Activated CD4-positive, alpha-beta T cell treated with anti-CD3 and anti-CD28 coated beads, Interleukin-2, amount 50 U/mL, for 24 hours (primary cell): ENCODE data around the gene SIPA1L2.

Source experiments
- DNase-seq, 2 donors: peaks; one replicate each; pipeline ENCODE4 v3.0.0-alpha.2; 2020; ENCODE audit warnings: low read depth in 1 of 2, low spot score in 1 of 2

SIPA1L2 gene

DNA sequence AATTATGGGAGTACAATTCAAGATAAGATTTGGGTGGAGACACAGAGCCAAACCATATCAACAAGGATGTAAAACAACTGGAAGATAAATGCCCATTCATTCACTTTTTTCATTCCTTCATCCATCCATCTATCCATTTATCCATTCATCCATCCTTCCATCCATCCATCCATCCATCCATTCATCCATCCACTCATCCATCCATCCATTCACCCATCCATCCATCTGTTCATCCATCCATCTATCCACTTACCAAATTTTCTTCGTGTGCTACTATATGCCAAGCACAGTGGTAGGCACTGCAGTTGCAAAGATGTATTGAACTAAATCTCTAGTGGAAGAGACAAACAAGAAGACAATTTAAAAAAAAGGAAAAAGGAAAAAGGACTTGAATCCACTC lies 14.3 kb upstream of the SIPA1L2 start:
- no peak for DNase-seq

DNA sequence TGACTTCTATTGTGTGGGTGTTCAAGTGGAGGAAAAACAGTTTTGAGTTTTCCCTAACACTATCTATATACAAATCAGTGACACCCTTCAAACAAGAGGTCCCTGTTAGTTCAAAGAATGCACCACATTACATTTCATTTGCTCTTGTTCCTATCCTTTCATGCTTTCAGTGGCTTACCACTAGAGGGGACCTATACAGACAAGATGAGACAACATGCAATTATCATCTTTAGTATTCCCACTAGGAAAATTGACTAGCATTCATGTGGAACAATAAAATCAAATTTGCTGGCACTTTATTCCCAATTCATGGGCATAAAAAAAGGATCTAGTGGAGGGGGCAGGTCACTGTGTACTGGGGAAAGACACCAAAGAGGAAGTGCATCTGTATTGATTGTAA lies 13.3 kb upstream of the SIPA1L2 start:
- DNase-seq, result no peak

DNA sequence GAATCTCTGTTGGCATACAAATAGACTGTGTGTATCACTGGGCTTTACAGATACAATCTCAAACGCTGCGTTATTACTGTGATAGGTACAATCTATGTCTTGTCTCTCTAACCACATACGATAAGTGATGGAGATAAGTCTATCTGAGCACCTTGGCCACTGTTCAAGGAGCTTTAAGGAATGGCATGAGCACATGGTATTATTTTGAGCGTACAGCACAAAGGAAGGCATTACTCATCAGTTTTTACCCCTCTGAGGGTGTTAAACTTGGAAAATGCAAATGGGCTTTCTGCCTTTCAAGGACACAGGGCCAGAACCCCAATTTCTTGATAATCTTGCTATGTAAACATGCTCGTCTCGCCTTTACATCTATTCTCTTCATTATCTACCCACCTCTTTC lies 11.6 kb upstream of the SIPA1L2 start:
- no peak for DNase-seq

DNA sequence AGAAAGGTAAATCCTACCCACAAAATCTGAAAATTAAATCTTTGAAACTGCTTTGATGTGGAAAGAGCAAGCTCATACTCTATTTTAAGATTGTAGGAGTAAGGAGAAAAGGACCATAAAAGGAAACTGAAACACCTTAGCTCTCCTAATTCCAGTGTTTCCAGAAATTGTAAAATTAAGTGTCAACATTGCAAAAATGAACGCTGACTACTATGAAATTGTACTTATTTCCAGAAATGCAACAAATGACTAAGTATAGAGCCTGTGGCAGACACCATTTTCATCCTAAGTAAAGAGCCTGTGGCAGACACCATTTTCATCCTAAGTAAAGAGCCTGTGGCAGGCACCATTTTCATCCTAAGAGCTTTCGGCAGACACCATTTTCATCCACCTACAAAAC lies 6.9 kb upstream of the SIPA1L2 start:
- no peak for DNase-seq

DNA sequence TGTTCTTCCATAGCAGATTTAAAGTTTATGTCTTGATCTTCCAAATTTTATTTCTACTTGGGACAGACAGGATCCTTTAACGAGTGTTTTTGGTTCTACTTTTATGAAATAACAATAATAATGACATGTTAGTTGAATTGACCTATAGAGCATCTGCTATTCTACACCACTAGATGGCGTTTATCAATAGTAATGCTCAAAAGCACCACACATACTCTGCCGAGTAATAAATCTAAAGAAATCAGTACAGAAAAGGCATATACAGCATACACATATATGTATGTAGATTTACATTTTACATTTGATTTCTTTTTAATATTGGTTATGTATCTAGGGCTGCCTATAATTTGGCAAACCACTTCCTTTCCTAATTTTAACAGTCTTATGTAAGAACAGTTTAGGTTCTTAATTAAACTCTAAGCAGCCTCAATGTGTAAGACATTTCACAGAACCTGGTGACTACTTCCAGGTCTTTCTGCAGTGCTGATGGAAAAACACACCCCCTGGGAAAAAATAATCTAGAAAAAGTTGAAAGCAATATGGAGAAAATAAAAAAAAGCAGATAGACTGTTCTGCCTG lies 5.9 kb upstream of the SIPA1L2 start:
- DNase-seq, result no peak

DNA sequence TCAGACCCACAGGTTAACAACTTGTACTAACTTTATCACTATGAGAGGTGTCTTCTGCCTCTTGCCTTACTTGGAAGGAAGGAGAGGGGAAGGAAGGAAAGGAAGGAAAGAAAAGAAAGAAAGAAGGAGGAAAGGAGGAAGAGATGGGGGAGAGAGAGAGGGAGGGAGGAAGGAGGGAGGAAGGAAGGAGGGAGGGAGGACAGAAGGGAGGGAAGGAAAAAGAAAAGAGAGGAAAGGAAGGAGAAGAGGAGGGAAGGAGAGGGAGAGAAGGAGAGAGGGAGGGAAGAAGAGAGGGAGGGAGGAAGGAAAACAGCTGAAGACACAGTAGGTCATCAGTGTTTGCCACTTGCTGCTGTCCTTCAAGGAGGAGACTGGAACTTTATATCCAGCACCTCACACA lies 5.3 kb upstream of the SIPA1L2 start:
- DNase-seq, result no peak

DNA sequence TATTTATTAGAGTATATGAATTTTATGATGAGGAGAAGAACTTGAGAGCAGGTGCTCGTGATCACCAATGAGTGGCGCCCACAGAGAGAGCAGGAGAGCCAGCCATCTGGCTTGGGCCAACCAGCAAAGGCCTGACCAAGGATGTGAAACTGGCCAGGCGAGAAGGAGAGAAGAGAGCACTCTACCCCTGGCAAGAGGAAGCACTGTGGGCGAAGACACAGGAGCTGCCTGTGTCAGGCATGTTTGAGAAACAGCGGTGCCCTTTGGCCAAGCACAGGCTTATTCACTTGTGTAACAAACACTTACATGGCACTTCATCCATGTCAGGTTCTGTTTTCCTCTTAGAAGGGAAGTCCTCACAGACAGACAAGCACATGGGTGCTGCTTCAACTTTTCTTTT lies 4.2 kb upstream of the SIPA1L2 start:
- DNase-seq, result no peak

DNA sequence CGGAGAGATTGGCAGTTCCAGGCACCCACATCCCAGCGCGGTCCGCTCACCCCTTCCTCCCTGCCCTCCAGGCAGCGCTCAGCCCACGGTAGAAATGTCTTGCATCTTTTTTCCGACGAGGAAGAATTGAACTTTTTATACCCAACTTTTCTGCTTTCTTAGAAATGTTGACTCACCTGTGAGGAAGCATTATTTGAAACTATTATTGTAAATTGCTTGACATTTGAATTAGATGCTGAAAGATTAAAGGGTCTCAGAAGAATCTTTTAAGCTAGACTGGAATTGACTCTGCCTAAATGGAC lies 912 bp upstream of the SIPA1L2 start:
- DNase-seq, result no peak

DNA sequence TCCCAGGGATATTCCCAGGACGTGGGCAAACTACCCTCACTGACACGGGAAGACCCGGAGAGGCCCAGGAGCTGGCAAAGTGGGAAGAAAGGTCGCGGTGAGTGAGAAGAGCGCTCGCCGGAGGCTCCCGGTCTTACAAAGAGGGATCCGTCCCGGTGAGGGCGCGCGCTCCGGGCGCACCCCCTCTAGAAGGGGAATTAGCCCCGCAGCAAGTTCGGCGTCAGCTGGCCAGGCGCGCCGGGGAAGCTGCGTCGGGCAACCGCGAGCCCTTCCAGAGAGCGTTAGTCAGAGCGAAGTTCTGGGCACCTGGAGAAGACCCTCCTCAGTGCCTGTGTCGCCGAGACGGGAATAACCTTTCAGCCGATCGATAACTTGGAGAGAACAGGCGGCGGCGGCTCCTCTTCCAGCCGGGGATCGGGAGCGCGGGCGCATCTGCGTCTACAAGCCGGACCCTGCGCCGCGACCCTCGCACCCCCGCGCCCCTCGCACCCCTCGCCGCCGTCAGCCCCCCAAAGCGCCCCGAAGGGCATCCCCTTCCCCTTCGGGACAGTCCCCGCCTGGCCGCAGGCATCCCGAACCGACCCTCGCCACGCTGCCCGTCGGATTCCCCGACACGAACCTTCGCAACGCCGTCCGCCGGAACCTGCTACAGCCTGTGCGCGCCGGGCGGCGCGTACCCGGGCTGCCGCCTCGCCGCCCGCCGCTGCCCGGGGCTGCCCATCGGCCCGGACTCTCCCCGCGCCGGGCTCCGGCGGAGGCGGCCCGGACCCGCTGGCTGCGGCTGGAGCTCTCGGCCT lies 485 bp downstream of the SIPA1L2 start:
- peak in 1 of 2 donors; percentile 6 for DNase-seq

DNA sequence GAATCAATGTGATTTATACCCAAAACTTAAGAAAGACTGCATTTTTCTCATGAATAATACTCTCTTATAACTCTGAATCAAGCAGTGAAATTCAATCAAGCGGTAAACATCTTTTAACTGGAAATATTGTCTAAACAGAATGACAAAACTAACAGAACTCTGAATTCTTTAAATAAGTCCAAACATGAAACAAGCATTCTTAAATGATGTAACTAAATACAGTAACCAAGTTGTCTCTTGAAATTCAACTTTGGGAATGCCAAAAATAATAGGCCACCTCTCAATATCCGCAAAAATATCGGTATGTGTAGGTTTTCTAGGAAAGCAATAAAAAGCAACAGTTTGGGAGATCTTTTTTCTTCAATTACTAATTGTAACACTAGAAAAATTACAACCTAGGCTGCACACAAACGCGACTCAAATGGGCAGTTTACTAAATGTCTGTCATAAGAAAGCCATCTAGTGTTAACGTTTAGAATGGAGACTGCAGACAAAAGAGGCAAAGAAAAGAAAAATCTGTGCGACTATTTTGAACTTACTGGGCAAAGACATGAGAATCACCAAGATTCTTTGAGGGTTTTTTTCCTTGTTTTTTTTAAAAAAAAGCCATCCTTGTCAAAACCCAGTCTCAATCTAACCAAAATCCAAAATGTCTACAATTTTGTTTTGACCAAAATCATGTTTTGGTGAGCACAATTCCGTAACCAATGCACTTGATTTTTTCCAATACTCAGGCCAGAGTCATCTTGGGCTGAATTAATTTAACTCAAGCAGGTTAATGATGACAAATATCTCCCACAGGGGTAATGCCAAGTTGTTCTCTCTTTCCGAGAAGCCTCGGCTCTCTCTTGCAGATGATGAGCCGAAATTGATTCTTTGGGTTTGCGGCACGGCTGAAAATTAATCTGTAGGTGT lies 1.3 kb downstream of the SIPA1L2 start:
- DNase-seq, result no peak

DNA sequence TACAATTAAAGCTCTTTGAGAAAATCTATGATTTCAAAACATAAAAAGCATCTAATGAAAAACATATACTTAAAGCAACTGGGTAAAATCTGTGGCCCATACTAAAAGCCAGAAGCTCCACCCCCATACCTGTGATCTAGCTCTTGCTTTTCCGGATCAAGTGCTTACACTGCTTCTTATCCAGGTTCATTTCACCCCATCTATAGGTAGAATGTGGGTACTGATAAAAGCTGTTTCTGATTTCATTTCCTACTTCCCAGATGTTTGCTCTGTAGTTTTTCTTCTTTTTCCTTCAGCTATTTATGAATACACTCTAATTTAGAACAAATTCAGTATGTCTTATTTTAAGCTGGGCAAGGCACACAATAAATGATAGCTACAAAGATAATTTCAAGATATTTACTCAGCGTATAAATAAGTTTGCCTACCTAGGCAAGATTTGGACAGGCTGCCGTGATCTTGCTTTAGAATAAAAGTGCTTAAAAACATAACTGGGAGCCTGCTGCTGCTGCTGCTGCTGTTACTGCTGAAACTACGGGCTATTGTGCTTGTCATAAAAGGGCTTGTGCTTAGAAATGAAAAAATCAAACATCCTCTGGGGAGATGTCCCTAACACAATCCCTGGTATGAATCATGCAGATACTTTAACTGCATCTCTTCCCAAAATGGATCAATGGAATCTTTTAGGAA lies 2.1 kb downstream of the SIPA1L2 start:
- DNase-seq, result no peak

DNA sequence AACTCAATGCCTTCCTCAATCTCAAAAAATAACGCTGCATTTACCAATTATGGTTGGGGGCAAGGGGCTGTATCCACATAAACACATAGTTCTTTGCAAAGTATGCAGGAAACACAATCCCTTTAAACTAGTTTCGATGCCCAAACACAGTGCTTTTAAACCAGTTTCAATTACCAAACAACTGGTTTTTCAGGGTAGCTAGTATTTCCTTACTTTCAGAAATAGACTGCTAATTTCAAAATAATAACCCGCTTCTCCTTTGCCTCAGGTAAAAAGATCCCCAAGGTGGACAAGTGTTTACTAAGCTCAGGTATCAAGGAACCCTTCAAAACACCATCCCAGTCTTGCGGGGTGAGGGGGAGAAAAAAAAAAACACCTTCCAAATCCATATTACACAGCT lies 2.8 kb downstream of the SIPA1L2 start:
- no peak for DNase-seq

DNA sequence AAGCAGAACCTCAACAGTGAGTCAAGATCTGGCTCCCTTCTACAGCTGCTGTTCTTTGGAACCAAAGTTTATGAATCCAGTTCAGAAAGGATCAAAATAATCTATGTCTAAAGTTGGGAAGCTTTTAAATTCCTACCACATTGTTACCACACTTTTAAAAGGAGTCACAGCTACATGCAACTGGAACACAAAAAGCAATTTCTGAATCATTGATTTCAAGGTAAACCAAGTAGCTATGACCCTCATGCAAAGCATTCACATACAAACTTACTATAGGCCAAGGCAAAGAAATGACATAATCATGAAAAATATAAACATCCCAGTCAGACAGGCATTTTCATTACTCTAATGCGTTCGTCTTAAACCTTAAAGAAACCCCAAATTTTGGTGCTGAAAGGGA lies 3.5 kb downstream of the SIPA1L2 start:
- DNase-seq, result no peak

DNA sequence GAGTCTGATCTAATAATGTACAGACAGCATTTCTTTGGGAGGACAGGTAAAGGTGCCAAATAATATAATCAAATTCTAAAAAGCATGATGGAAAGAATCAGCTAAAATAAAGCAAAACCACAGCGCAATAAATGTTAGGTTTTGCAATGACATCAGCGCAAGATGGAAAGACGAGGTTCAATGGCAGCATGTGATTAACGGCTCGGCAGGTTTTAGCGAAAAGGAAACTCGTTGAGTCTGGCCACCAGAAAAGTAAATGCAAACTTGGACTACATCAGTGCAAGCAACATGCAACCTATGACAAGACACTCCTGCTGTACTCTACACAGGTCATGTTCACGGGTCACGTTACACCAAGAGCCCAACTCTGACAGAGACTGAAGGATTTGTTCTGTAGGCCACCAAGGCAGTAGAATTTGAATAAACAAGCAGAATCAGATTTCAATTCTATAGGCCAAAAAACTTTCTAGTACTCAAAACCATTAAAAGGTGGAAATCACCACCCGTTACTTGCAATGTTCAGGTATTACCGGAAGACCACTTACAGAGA lies 4.5 kb downstream of the SIPA1L2 start:
- no peak for DNase-seq

DNA sequence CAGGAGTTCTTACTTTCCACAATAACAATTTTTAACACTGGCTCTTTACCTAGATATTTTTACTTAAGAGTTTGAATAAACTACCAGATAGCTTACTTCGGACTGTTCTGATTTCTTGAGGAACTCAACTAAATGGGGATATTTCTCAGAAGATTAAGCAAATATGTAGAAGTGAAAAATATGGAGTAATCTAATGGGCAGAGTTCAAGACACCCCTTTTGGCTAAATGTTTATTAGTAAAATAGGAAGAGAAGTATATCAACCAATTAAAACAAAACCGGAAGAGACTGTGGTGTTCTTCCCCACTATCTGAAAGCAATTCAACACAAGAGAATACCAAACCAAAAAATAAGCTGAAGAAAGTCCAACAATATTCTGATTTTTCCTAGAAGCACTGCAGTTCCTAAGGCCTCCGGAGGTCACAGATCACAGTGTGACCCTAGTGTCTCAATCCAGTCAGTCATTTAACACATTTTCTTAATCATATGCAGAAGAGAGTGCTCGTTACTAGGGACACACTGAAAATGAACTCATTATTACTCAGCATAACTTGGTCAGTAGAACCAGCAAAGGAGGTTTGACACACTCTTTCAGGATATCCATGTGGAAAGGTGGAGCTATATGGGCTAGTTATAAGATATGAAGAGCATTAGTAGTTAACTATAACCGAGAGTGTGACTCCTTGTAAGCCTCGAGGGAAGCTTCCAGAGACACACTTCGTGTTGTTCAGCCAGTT lies 5.2 kb downstream of the SIPA1L2 start:
- DNase-seq, result no peak

DNA sequence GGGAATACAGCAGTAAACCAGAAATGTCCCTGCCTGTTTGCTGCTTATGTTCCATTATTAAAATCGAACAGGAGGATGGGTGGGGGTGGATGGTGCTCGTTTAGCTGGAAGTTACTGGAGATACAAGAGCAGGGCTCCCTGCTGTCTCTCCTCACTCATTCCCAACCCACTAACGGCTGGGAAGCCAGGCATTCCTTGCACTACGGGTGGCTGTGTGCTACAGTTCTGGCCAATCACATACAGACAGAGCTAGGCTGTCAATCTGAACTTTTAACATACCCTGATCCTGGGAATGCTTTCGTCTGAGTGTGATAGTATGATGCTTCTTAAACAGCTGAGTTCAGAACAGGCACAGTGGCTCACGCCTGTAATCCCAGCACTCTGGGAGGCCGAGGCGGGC lies 7.0 kb downstream of the SIPA1L2 start:
- DNase-seq, result no peak

DNA sequence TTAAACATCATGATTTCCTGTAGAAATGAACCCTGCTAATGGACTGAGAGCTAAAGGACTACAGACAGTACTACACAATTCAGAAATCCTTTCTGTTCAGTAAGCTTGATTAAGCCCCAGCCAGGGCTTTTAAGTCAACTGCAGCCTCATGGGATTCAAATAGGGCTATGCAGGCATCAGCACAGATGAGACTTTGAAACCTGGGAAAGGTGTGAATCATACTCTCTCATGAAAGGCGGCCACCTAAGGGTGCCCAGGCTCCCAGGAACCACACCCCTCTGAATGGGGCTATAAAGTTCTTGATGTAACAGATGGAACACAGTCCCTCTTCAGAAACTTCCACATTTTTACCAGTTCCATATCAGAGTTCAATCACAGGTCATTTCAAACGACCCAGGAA lies 7.6 kb downstream of the SIPA1L2 start:
- DNase-seq, result no peak

DNA sequence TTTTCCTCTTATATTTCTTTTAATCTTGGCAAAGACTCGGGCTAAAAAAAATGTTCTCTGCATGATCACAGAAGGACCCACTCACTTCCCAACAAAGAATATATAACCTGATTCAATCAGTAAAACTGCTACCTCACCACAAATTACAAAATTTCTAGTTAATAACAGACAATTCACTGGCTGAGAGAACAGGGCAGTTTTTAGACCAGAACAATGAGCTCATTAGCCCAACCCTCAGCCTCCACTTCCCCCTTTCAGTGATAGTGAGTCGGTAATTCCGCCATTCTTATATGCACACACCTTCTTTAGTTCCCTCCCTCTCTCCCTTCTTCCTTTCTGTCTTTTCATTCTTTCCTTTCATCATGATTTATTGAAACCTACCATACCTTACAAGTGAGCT lies 8.9 kb downstream of the SIPA1L2 start:
- DNase-seq, result no peak

DNA sequence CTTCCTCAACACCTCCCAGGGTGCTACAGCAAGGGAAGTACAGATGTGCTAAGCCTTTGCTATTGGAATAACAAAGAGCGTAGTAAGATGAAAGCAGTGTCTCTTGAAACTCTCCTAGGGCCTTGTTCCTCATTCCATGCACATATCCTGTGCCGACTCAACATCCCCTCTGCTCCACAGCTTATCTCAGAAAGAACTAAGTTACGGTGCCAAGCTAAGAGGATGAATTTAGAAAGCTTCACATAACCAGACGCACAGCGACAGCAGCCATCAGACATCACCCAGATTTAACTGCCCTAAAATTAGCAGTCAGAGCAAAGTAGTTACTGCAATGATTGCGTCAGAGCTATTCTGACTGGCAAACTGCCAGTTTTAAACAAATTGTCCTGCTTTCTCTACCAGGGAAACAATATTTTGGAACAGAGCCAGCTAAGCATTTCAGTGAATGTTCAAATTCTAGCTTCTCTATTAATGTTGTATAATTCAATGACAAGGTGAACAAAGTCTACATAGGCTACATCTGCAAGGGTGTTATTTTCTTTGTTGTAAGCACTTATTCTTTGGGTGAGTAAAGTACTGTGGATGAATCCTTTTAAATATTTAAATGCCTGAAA lies 9.5 kb downstream of the SIPA1L2 start:
- DNase-seq, result no peak

DNA sequence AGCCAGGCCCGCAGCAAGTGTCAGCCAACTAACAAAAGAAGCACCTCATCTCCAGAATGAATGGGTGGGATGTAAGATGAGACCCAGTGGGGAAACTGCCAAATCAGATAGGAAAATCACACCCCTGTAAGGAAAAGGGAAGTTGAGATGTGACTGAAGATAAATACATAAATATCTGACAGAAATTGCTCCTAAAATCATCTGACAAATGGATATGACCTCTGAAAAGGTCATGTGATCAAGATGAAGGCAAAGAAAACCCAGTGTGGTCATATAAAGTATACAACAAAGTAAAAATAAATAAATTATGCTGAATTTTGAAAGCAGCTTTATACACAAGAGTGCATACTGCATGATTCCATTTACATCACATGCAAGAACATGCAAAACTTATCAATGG lies 12.7 kb downstream of the SIPA1L2 start:
- DNase-seq, result no peak
